VCaP (cell line): ENCODE data around the gene KIF12.
A peak's percentile ranks its signal among the peaks of the same experiment; 100 is the strongest.

Experiments
- H3K27ac ChIP-seq: fragments of 450-650 bp; 2 replicates; pipeline ENCODE4 v1.5.1; 2017
- TF ChIP-seq, protein P1 (sequence below): fragments of 450-650 bp; conservative IDR thresholded peaks from 2 replicates; pipeline ENCODE4 v1.5.1; 2017; ENCODE audit warnings: mild to moderate bottlenecking, moderate library complexity

The KIF12 gene

GRCh38 chr9:114096866-114097612 lies 2.1 kb downstream of the KIF12 start:
- peak overlapping the region; percentile 83; the same call in 1 of the 2 replicates for H3K27ac ChIP-seq

DNA sequence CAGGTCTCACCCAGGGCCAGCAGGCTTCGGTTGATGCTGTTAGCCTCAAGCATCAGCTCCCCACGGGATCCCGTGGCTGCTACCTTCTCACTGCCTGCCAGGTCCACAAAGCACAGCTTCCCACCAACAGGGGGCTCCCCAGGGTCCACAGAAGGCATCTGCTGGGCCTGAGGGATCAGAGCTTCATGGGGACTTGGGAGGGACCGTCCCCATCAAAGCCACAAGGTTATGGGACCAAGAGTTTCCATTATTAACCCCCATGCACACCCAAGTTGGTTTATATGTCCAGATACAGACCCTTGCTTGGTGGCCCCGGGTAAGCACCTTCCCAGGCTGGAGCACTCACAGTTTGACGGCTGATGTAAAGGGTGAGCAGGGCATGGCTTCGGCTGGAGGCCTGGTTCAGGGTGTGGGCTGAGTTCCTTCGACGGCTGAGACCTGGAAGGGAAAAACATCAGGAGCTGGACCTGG lies 3.0 kb downstream of the KIF12 start:
- no peak overlapping the region for H3K27ac ChIP-seq
- TF ChIP-seq, protein P1, sequence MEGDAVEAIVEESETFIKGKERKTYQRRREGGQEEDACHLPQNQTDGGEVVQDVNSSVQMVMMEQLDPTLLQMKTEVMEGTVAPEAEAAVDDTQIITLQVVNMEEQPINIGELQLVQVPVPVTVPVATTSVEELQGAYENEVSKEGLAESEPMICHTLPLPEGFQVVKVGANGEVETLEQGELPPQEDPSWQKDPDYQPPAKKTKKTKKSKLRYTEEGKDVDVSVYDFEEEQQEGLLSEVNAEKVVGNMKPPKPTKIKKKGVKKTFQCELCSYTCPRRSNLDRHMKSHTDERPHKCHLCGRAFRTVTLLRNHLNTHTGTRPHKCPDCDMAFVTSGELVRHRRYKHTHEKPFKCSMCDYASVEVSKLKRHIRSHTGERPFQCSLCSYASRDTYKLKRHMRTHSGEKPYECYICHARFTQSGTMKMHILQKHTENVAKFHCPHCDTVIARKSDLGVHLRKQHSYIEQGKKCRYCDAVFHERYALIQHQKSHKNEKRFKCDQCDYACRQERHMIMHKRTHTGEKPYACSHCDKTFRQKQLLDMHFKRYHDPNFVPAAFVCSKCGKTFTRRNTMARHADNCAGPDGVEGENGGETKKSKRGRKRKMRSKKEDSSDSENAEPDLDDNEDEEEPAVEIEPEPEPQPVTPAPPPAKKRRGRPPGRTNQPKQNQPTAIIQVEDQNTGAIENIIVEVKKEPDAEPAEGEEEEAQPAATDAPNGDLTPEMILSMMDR, result 0 out of 2 replicates have a peak, but pooled peaks have one; percentile 15

More at GRCh38 chr9:114096866-114097612, 2.1 kb downstream of the KIF12 start:
- TF ChIP-seq, protein P1, result no peak

DNA sequence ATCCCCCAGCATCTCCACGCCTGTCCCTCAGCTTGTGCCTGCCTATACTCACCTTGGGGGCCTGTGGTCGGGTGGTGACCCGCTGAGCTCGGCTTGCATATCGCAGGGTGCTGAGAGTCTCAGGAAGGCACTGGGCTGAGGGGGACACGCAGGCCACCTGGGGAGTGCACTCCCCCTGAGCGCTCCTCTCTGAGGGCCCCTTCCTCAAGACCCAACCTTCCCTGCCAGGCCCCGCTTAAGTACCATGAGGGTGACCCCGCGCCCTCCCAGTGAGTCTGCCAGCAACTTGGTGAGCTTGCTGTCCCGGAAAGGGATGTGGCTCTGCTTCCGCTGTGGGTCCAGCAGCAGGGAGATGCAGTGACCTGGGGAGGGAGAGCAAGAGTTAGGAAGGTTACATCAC lies 4.1 kb downstream of the KIF12 start:
- H3K27ac ChIP-seq, result no peak overlapping the region
- TF ChIP-seq, protein P1, result no peak

DNA sequence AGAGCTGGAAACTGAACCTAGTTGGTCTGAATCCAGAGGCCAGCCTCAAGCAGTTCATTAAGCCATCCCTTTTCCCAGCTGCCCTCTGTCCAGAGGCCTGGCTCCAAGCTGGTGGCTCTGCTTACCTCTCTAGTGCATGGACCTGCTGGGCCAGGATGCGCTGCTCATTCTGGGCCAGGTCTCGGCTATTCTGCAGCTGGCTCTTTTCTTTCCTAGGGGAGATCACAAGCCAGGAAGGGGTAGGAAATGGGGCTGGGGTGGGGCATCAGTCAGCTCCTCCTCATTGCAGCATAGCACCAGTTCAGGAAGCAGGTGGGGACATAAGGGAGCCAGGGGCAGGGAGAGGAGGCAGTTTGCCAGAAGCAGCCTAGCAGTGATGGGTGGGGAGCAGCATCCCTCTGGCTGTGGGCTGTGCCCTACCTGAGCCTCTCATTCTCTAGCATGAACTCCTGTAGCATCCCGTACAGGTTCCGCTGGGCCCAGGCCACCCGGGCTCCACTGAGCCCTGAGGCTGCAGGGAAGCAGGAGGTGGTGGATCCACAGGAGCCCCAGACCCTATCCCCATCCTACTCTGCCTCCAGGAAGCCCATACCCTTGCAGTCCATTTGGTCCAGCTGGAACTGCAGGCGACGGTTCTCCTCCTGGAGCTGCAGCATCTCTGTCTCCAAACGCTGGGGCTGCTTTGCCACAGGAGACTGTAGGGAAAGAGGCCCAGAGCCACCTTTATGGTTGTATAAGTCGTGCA lies 5.2 kb downstream of the KIF12 start:
- H3K27ac ChIP-seq, result no peak overlapping the region
- TF ChIP-seq, protein P1, result no peak

GRCh38 chr9:114093031-114093471 lies 6.0 kb downstream of the KIF12 start:
- TF ChIP-seq, protein P1, result no peak
- no peak overlapping the region for H3K27ac ChIP-seq

GRCh38 chr9:114092336-114092735 lies 6.8 kb downstream of the KIF12 start:
- TF ChIP-seq, protein P1, result no peak
- no peak overlapping the region for H3K27ac ChIP-seq

DNA sequence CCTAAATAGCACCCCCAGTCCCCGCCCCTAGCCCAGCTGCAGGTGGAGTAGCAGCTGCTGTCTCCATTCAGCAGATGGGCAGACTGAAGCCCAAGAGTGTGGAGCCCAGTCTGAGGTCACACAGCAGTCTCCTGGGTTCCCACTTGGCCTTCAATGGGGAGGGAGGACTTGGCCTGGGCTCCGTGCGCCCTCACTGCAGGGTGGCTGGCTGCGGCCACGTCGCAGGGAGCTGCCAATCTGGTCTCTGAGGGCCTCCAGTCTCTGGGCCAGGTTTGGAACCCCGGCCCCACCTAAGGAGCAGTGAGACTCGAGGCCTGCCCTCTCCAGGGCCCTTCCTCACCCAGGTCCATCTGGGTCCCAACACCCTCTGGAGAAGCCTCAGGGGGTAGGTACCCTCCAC lies 7.4 kb downstream of the KIF12 start:
- H3K27ac ChIP-seq, result no peak overlapping the region
- TF ChIP-seq, protein P1, result no peak
